Occipital lobe (tissue), 2 donors: ENCODE data around the gene GNAO1. TPM values are rescaled to one million over a fixed set of nuclear protein-coding genes. Genes with fewer than 3 reads are reported as not detected.
A peak's percentile ranks its signal among the peaks of the same experiment; 100 is the strongest.

Experiments used
- DNase-seq: peaks from one replicate; lab custom pipeline; 2025; lab: John Stamatoyannopoulos, UW
- total RNA-seq: library from RNA; depleted of rRNA; stranded (reverse); fragments of >200 nt; gene quantifications from one replicate; pipeline ENCODE4 v1.2.3, GENCODE V29; 2014

Gene GNAO1
- total RNA-seq, 1 donor from 2014 or later, result 48.0 TPM

DNA sequence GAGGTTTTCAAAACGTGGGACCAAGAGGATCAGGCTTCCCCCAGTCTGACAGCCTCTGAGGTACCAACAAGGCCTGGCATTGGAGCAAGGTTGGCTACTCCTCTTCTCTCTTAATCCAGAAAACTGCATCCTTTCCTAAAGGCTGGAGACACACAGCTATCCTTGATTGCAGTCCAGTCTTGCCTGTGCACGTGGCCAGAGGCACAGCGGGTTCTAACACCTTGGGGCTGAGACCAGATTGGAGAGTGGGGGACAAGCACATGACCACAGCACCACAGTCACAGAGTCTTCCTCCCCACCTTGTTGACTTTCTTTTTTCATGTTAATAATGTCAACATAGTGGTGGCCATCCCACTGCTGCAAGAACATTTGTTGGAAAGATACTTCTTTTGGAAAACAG, 46.9 kb downstream of the GNAO1 start:
- DNase-seq, result no peak

DNA sequence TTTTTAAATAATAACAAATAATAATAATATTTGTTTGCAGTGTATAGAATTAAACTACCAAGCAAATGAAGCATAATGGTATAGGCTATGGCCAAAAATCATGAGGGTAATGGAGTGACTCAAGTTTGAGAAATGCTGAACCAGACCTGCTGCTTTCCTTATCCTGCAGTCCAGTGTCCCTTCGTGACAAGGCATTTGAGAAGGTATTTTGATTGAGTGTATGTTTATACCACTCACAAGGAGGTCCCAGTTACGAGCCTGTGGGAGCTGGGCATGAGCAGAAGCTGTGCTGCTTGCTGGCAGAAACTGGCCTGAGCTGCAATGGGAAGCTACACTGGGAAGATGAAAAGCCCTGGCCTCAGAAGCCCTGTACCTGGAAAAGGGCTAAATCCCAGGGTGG, 50.3 kb downstream of the GNAO1 start:
- no peak for DNase-seq

DNA sequence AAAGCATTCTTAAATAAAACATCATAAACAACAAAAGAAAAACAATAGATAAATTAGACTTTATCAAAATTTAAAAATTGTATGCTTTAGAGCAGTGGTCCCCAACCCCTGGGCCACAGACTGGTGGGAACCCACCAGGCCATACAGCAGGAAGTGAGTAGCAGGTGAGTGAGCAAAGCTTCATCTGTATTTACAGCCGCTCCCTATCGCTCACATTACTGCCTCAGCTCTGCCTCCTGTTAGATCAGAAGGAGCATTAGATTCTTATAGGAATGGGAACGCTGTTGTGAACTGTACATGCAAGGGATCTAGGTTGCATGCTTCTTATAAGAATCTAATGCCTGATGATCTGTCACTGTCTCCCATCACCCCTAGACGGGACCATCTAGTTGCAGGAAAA, 51.5 kb downstream of the GNAO1 start:
- no peak for DNase-seq

GRCh38 chr16:56244612-56245011, 53.3 kb downstream of the GNAO1 start:
- no peak for DNase-seq

DNA sequence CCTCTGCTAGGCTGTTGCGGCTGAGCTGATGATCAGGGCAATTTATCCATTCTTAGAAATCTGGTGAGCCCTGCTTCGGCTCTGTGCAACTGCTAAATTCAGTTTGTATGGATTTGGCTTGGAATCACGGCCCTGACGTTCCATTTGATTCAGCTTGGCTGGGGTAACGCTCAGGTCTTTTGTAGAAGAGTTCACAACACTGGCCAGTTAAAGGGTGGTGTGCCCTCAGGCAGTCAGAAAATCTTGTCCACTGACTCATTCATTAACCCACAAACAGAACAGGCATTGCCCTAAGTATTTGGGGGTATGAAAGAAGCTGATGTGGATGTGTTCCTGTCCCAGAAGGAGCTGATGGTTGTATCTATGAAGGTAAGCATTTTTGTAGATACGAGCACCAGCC, 53.9 kb downstream of the GNAO1 start:
- DNase-seq, result no peak

DNA sequence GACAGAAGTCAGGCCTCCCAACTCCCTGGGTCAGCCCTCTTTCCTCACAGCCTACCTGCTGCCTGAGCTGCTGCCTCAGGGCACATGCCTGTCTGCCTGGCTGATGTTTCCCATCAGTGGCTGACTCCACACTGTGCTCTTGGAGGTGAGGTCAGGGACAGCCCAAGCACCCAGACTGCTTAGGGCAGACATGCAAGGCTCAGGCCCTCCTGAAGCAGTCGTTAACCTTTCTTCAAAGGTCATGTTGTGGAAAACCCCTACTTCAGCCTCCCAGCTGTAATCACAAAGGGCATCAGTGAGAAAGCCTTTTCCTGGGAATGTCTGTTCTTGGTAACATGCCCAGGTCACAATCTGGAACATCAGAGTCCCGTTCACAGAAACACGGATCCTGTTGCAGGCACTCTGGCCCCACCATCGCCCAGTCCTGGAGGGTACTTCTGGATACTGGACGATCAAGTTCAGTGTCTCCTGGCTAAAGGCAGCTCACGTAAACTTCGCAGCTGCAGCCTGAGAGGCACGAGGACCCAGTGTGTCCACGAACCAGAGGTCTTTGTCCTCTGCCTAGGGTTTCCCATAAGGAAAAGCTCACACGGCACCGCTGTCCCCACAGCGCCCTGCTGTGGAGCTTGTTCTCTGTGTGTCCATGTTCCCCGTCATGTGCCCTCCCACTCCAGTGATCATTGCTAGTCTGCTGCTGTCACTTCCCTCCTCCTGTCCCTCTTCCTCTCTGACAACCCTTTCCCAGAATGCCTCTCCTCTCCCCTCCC, 54.9 kb downstream of the GNAO1 start:
- DNase-seq, result peak; percentile 67

GRCh38 chr16:56247018-56247417, 55.7 kb downstream of the GNAO1 start:
- no peak for DNase-seq

- DNase-seq, result no peak
Observed at GRCh38 chr16:56247808-56248207, 56.5 kb downstream of the GNAO1 start.

- no peak for DNase-seq
Observed at GRCh38 chr16:56252835-56253234, 61.5 kb downstream of the GNAO1 start.

GRCh38 chr16:56255904-56256303, 64.6 kb downstream of the GNAO1 start:
- DNase-seq, result no peak

DNA sequence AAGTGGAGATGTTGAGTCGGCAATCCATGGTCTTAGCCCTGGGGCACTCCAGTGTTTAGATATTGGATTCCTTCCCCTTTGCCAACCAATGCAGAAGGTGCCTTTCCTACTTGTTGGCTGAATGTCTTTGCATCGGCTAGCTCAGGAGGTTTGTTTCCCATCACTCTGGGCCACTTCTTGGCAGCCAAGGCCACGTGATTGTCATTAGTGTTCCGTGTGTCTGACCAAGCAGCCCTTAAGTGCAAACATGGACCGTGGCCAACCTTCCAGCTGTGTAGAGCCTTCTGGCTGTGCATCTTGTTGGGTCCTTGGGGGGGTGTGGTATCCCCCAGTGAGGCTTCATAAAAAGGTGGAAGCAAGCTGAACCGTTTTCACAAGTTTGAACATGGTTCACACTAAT, 66.0 kb downstream of the GNAO1 start:
- no peak for DNase-seq

GRCh38 chr16:56257666-56258342, 66.5 kb downstream of the GNAO1 start:
- no peak for DNase-seq

GRCh38 chr16:56258508-56259424, 67.5 kb downstream of the GNAO1 start:
- peak; percentile 60 for DNase-seq

DNA sequence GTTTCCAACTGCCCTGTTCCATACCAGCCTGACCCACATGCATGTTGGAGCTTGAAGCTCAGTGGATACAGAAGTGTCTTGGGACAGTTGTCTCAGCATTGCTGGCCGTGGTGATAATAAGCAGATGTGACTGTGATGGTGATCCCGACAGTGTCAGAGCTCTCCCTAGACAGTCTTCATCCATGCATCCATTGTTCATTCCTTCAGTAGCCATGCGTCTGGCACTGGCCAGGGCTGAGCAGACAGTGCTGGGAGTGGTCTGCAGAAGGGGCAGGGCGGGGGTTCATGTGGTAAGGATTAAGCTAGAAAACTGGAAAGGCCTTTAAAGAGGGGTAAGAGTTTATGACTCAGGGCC, 68.1 kb downstream of the GNAO1 start:
- no peak for DNase-seq

DNA sequence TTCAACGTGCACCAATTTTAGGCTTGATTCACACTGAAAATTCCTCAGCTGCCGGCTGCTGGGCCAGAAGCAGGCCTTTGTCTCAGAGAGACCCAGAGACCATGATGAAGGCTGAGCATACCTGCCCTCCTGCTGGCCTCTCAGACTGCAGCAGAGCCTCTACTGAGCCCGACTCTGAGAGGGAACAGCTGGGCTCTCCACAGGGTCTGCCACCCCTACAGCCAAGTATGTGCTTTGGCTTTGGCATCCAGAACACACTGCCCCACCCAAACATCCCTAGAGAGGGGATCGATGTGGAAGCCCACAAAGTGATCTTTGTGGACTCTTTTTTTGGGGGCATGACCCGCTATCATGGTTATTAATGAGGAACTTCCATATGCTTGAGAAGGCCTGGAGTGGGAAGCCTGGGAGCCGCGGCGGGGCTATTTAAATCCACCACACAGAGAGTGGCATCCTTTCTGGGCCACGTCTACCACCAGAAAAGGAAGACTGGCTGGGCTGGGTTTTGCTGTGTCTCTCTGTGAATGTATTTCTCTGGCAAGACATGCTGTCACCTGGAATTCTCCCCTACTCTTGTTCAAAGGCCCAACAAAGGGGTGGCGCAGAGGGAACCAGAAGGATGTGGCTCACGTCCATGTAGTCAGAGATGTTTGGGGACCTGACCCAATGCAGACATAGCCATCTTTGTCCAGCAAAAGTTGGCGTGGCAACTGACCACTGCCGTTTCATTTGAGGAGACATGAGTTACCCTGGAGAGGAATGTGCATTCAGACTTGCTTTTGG, 69.3 kb downstream of the GNAO1 start:
- no peak for DNase-seq

DNA sequence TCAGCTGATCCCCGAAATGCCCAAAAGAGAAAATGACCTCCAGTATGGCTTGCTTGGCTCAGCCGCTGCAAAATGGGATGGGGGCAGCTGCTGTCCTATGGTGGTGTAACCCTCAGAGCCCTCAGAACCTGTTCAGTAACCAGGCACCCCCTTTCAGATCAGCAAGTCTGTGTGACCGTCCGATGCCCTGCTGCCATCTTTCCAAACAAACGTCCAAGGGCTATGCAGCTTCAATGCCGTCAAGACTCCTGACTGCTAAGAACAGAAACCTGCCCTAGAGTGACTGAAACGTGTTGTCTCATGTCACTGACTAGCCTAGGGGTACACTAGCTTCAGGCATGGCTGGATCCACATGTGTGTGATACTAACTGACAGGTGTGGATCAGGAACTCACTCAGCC, 70.4 kb downstream of the GNAO1 start:
- DNase-seq, result no peak

GRCh38 chr16:56262148-56262547, 70.9 kb downstream of the GNAO1 start:
- DNase-seq, result no peak

- DNase-seq, result no peak
Observed at GRCh38 chr16:56262551-56263245, 71.4 kb downstream of the GNAO1 start.

DNA sequence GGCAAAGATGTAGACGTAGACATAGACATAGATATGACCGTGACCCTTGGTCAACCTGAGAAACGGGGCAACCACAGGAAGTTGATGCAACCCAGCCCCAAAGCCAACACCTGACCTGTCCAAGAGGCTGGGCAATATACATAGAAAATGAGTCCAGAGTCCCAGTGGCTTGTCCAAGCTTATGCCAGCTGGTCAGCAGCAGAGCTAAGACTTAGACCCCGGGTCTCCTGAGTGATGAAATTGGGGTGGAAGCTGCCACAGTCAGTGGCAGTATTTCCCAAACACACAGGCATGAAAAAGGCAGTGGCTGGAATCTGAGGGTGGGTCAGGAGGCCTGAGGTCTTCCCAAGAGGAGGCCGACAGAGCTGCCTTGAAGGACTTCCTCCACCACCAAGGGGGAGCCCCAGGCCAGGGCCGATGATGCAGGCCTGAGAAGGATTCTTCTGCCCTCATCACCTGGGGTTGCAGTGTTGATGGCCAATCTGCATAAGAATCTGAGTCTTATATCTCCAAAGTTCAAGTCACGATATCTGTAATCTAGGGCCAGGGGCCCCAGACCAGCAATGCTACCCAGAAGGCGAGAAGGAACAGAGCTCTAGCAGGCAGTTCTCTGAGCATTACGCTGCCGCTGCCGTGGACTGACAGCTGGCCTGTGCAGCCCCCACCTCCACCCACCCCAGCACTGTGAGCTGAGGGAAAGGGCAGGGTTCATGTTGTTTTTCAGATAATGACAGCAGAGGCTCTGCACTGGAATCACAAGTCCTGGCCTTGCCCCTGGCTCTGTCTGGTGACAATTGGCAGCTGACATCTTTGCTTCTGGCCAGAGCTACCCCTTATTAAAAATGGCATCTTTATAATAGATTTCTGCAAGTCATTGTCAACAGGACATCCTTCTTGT, 72.7 kb downstream of the GNAO1 start:
- peak; percentile 76 for DNase-seq

DNA sequence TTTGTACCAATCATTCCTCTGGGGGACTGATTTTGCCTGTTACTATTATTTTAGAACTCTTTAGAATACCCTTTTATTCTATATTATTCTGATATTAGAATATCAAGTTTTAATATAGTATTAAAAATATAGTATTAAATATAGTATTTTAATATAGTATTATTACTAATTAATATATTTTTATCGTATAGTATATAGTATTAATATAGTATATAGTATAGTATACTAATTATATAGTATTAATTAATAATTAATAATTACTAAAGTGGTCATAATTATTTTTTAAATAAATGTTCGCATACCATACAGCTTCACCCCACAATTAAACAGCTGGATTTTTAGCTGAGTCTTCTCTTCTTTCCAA, 73.3 kb downstream of the GNAO1 start:
- no peak for DNase-seq
